Activated B cell treated with CpG ODN at 0.5 μM for 24 hours (primary cell): ENCODE measurements around the gene KIF3B. TPM values are rescaled to one million over a fixed set of nuclear protein-coding genes. Genes with fewer than 3 reads are reported as not detected.
"Not testable (repeated sequence)": the region's sequence is repeated elsewhere in the genome, so short reads cannot be mapped to it uniquely, and the experiment has no call there.

ENCODE experiments used
- ATAC-seq: fragments of 200-7000 bp; cut with Tn5 transposase; one replicate; pipeline ENCODE4 v1.10.0; 2021; ENCODE audit warnings: low read depth, mild to moderate bottlenecking, moderate library complexity
- CTCF ChIA-PET: fragments of 350-600 bp; sonication (Branson Sonifier 250); formaldehyde crosslinking; loops from one replicate; lab custom pipeline; 2021; ENCODE audit warnings: antibody characterized with exemption; lab: Charles Lee
- POLR2A ChIA-PET: fragments of 350-600 bp; sonication (Branson Sonifier 250); formaldehyde crosslinking; loops from one replicate; lab custom pipeline; 2021; ENCODE audit warnings: antibody characterized with exemption; lab: Charles Lee
- DNase-seq: peaks from one replicate; pipeline ENCODE4 v3.0.0; 2022
- H3K27ac Mint-ChIP-seq: one replicate; pipeline ENCODE4 v1.8.0; 2020; ENCODE audit warnings: mixed read lengths
- H3K27me3 Mint-ChIP-seq: one replicate; pipeline ENCODE4 v1.8.0; 2021; ENCODE audit warnings: mixed read lengths
- H3K36me3 Mint-ChIP-seq: one replicate; pipeline ENCODE4 v1.8.0; 2021; ENCODE audit warnings: low read depth, mixed read lengths
- H3K4me1 Mint-ChIP-seq: one replicate; pipeline ENCODE4 v1.8.0; 2021; ENCODE audit warnings: mixed read lengths
- H3K4me3 Mint-ChIP-seq: one replicate; pipeline ENCODE4 v1.8.0; 2020; ENCODE audit warnings: mild to moderate bottlenecking, mixed read lengths
- H3K9me3 Mint-ChIP-seq: one replicate; pipeline ENCODE4 v1.8.0; 2020; ENCODE audit warnings: mixed read lengths
- CTCF ChIP-seq: fragments of 200-600 bp; IDR thresholded peaks from one replicate; pipeline ENCODE4 v1.8.0; 2022; ENCODE audit warnings: antibody characterized with exemption, mild to moderate bottlenecking
- intact Hi-C: fragments of 100-400 bp; cut with micrococcal nuclease; formaldehyde crosslinking; loops from one replicate; pipeline ENCODE4 v1.15.1; 2024
- total RNA-seq: library from RNA; stranded (reverse); gene quantifications from 2 replicates; pipeline ENCODE4 v1.2.3, GENCODE V29; 2022

KIF3B gene
- total RNA-seq, 1 donor from 2014 or later = 28.4 TPM

- no peak for TF ChIP-seq CTCF
- intact Hi-C loops = loop anchor here (1.0 to 10.0 kb wide), 6 partner anchors 18 to 1947 kb away; partner anchors contain the start of genes AHCY, BCL2L1, HCK and RALY
- peaks cover 55% of the 10 kb centered on the region for H3K4me1 Mint-ChIP-seq
- no peaks in the 10 kb centered on the region for H3K27me3 Mint-ChIP-seq
- ATAC-seq = no peak
- ChIA-PET CTCF (interaction anchor here (1.0 kb wide), 1 partner anchor 18 kb away, joined by 3 read pairs; no protein-coding TSS in a partner anchor), POLR2A (interaction anchor here (0.5 to 4.7 kb wide), 12 partner anchors 8 to 318 kb away, joined by 3 to 40 read pairs (median 5); no protein-coding TSS in a partner anchor)
- no peaks in the 10 kb centered on the region for H3K9me3 Mint-ChIP-seq
- peak overlapping the region; percentile 94 for H3K27ac Mint-ChIP-seq
- peak overlapping the region; percentile 66 for H3K4me3 Mint-ChIP-seq
- H3K36me3 Mint-ChIP-seq = peaks cover 13% of the 10 kb centered on the region
- DNase-seq = no peak
Measured at GRCh38 chr20:32354592-32355416, 77.4 kb downstream of the KIF3B start.

GRCh38 chr20:32355417-32355841, 78.0 kb downstream of the KIF3B start:
- Mint-ChIP-seq H3K27me3 (no peaks in the 10 kb centered on the region), H3K4me3 (peak overlapping the region; percentile 66), H3K4me1 (peaks cover 55% of the 10 kb centered on the region), H3K36me3 (peaks cover 18% of the 10 kb centered on the region), H3K27ac (peak overlapping the region; percentile 94), H3K9me3 (no peaks in the 10 kb centered on the region)
- ChIA-PET POLR2A (interaction anchor here (0.5 to 4.7 kb wide), 9 partner anchors 9 to 318 kb away, joined by 3 to 40 read pairs (median 5); no protein-coding TSS in a partner anchor), CTCF (interaction anchor here (0.6 to 0.9 kb wide), 2 partner anchors 19 to 516 kb away, joined by 4 to 7 read pairs; no protein-coding TSS in a partner anchor)
- intact Hi-C loops = loop anchor here (1.0 to 10.0 kb wide), 6 partner anchors 18 to 1947 kb away; partner anchors contain the start of genes AHCY, BCL2L1, HCK and RALY
- DNase-seq = no peak
- no peak for TF ChIP-seq CTCF
- ATAC-seq = peak; percentile 18

GRCh38 chr20:32355907-32356621, 78.6 kb downstream of the KIF3B start:
- Mint-ChIP-seq H3K4me1 (peaks cover 57% of the 10 kb centered on the region), H3K27ac (peak overlapping the region; percentile 100), H3K4me3 (peak overlapping the region; percentile 98), H3K36me3 (peaks cover 19% of the 10 kb centered on the region)
- H3K9me3 Mint-ChIP-seq, DNase-seq, ATAC-seq, H3K27me3 Mint-ChIP-seq: not testable (repeated sequence)
- intact Hi-C loops = loop anchor here (1.0 to 10.0 kb wide), 7 partner anchors 19 to 1946 kb away; partner anchors contain the start of genes AHCY, BCL2L1, HCK and RALY
- ChIA-PET POLR2A (interaction anchor here (0.6 to 4.7 kb wide), 10 partner anchors 10 to 315 kb away, joined by 3 to 40 read pairs (median 6); no protein-coding TSS in a partner anchor), CTCF (interaction anchor here (0.6 to 1.1 kb wide), 3 partner anchors 19 to 517 kb away, joined by 3 to 7 read pairs (median 4); no protein-coding TSS in a partner anchor)

- ATAC-seq (no peak), DNase-seq (no peak)
- TF ChIP-seq CTCF = no peak
- peak overlapping the region; percentile 100 for H3K27ac Mint-ChIP-seq
- H3K27me3 Mint-ChIP-seq = no peaks in the 10 kb centered on the region
- ChIA-PET POLR2A (interaction anchor here (0.6 to 4.7 kb wide), 11 partner anchors 11 to 321 kb away, joined by 3 to 40 read pairs (median 7); no protein-coding TSS in a partner anchor), CTCF (interaction anchor here (1.1 to 1.5 kb wide), 2 partner anchors 24 to 71 kb away, joined by 3 to 4 read pairs; no protein-coding TSS in a partner anchor)
- intact Hi-C loops = loop anchor here (1.0 to 10.0 kb wide), 8 partner anchors 13 to 1946 kb away; partner anchors contain the start of genes AHCY, BCL2L1, HCK and RALY
- peak overlapping the region; percentile 98 for H3K4me3 Mint-ChIP-seq
- H3K9me3 Mint-ChIP-seq = no peaks in the 10 kb centered on the region
- peaks cover 64% of the 10 kb centered on the region for H3K4me1 Mint-ChIP-seq
- peaks cover 19% of the 10 kb centered on the region for H3K36me3 Mint-ChIP-seq
Measured at GRCh38 chr20:32356622-32357374, 79.3 kb downstream of the KIF3B start.
